ENCODE measurements around the gene IMMP2L.

IMMP2L gene

GRCh38 chr7:111229916-111230315, 332.4 kb downstream of the IMMP2L start:
- no peaks in the 10 kb centered on the region for H4K20me1 ChIP-seq (ENCODE audit: insufficient read depth, low read length)
- no peak overlapping the region for H3K4me2 ChIP-seq (ENCODE audit: insufficient read depth, low read length)
- H3K4me1 ChIP-seq (ENCODE audit: insufficient read depth, low read length) = no peaks in the 10 kb centered on the region
- H2AFZ ChIP-seq (ENCODE audit: low read depth, low read length) = no peak overlapping the region
- DNase-seq (no peak), ATAC-seq (ENCODE audit: insufficient read depth, low read depth) (no peak)
- TF ChIP-seq CTCF (IDR thresholded peaks at IDR 0.05; ENCODE audit: borderline replicate concordance, extremely low read depth, low read length, poor library complexity, severe bottlenecking) = no peak
- no peak for TF ChIP-seq EZH2 (IDR thresholded peaks at IDR 0.05; ENCODE audit: borderline replicate concordance, low read depth, low read length, severe bottlenecking)
- H3K4me3 ChIP-seq (ENCODE audit: low read depth in 1 of 2, low read length in 2 of 2) = no peak overlapping the region
- H3K9ac ChIP-seq (ENCODE audit: low read depth, low read length) = no peak overlapping the region
- no peaks in the 10 kb centered on the region for H3K27me3 ChIP-seq (ENCODE audit: insufficient read depth, low read length, poor library complexity)
- H3K9me3 ChIP-seq (ENCODE audit: insufficient read depth, low read length, severe bottlenecking) = no peaks in the 10 kb centered on the region
- H3K27ac ChIP-seq (ENCODE audit: low read length) = no peak overlapping the region
- no peaks in the 10 kb centered on the region for H3K36me3 ChIP-seq (ENCODE audit: insufficient read depth, low read length)
- H3K79me2 ChIP-seq (ENCODE audit: insufficient read depth, low read length) = no peaks in the 10 kb centered on the region

GRCh38 chr7:111229181-111229740, 333.0 kb downstream of the IMMP2L start:
- Histone ChIP-seq H3K27me3 (ENCODE audit: insufficient read depth, low read length, poor library complexity) (no peaks in the 10 kb centered on the region), H3K4me2 (ENCODE audit: insufficient read depth, low read length) (no peak overlapping the region), H3K9ac (ENCODE audit: low read depth, low read length) (no peak overlapping the region), H3K27ac (ENCODE audit: low read length) (no peak overlapping the region), H3K4me3 (ENCODE audit: low read depth in 1 of 2, low read length in 2 of 2) (no peak overlapping the region), H2AFZ (ENCODE audit: low read depth, low read length) (no peak overlapping the region), H3K4me1 (ENCODE audit: insufficient read depth, low read length) (no peaks in the 10 kb centered on the region), H4K20me1 (ENCODE audit: insufficient read depth, low read length) (no peaks in the 10 kb centered on the region), H3K36me3 (ENCODE audit: insufficient read depth, low read length) (no peaks in the 10 kb centered on the region), H3K9me3 (ENCODE audit: insufficient read depth, low read length, severe bottlenecking) (no peaks in the 10 kb centered on the region), H3K79me2 (ENCODE audit: insufficient read depth, low read length) (no peaks in the 10 kb centered on the region)
- DNase-seq = no peak
- no peak for ATAC-seq (ENCODE audit: insufficient read depth, low read depth)
- no peak for TF ChIP-seq CTCF (IDR thresholded peaks at IDR 0.05; ENCODE audit: borderline replicate concordance, extremely low read depth, low read length, poor library complexity, severe bottlenecking)
- no peak for TF ChIP-seq EZH2 (IDR thresholded peaks at IDR 0.05; ENCODE audit: borderline replicate concordance, low read depth, low read length, severe bottlenecking)

GRCh38 chr7:111228437-111228836, 333.9 kb downstream of the IMMP2L start:
- Histone ChIP-seq H4K20me1 (ENCODE audit: insufficient read depth, low read length) (no peaks in the 10 kb centered on the region), H3K79me2 (ENCODE audit: insufficient read depth, low read length) (no peaks in the 10 kb centered on the region), H2AFZ (ENCODE audit: low read depth, low read length) (no peak overlapping the region), H3K27me3 (ENCODE audit: insufficient read depth, low read length, poor library complexity) (no peaks in the 10 kb centered on the region), H3K4me2 (ENCODE audit: insufficient read depth, low read length) (no peak overlapping the region), H3K27ac (ENCODE audit: low read length) (no peak overlapping the region), H3K9me3 (ENCODE audit: insufficient read depth, low read length, severe bottlenecking) (no peaks in the 10 kb centered on the region), H3K4me1 (ENCODE audit: insufficient read depth, low read length) (no peaks in the 10 kb centered on the region), H3K9ac (ENCODE audit: low read depth, low read length) (no peak overlapping the region), H3K36me3 (ENCODE audit: insufficient read depth, low read length) (no peaks in the 10 kb centered on the region), H3K4me3 (ENCODE audit: low read depth in 1 of 2, low read length in 2 of 2) (no peak overlapping the region)
- TF ChIP-seq EZH2 (IDR thresholded peaks at IDR 0.05; ENCODE audit: borderline replicate concordance, low read depth, low read length, severe bottlenecking) (no peak), CTCF (IDR thresholded peaks at IDR 0.05; ENCODE audit: borderline replicate concordance, extremely low read depth, low read length, poor library complexity, severe bottlenecking) (no peak)
- ATAC-seq (ENCODE audit: insufficient read depth, low read depth) = no peak
- DNase-seq = no peak

GRCh38 chr7:111226800-111227199, 335.5 kb downstream of the IMMP2L start:
- no peak for DNase-seq
- Histone ChIP-seq H3K36me3 (ENCODE audit: insufficient read depth, low read length) (no peaks in the 10 kb centered on the region), H3K27ac (ENCODE audit: low read length) (no peak overlapping the region), H3K79me2 (ENCODE audit: insufficient read depth, low read length) (no peaks in the 10 kb centered on the region), H3K27me3 (ENCODE audit: insufficient read depth, low read length, poor library complexity) (no peaks in the 10 kb centered on the region), H3K9me3 (ENCODE audit: insufficient read depth, low read length, severe bottlenecking) (no peaks in the 10 kb centered on the region), H4K20me1 (ENCODE audit: insufficient read depth, low read length) (no peaks in the 10 kb centered on the region), H3K4me2 (ENCODE audit: insufficient read depth, low read length) (no peak overlapping the region), H3K4me1 (ENCODE audit: insufficient read depth, low read length) (no peaks in the 10 kb centered on the region), H2AFZ (ENCODE audit: low read depth, low read length) (no peak overlapping the region), H3K4me3 (ENCODE audit: low read depth in 1 of 2, low read length in 2 of 2) (no peak overlapping the region), H3K9ac (ENCODE audit: low read depth, low read length) (no peak overlapping the region)
- no peak for ATAC-seq (ENCODE audit: insufficient read depth, low read depth)
- TF ChIP-seq EZH2 (IDR thresholded peaks at IDR 0.05; ENCODE audit: borderline replicate concordance, low read depth, low read length, severe bottlenecking) (no peak), CTCF (IDR thresholded peaks at IDR 0.05; ENCODE audit: borderline replicate concordance, extremely low read depth, low read length, poor library complexity, severe bottlenecking) (no peak)
